ENCODE results near the gene ZBTB34.

Gene ZBTB34

GRCh38 chr9:126877418-126877817 is 17.0 kb downstream of the ZBTB34 start:
- no peak for DNase-seq

GRCh38 chr9:126879288-126879687 is 18.8 kb downstream of the ZBTB34 start:
- no peaks in the 10 kb centered on the region for H3K27me3 Mint-ChIP-seq
- no peak overlapping the region for H3K4me3 Mint-ChIP-seq
- no peak overlapping the region for H3K27ac Mint-ChIP-seq
- peaks cover 21 to 34% of the 10 kb centered on the region in 2 donors for H3K36me3 Mint-ChIP-seq
- H3K9me3 Mint-ChIP-seq, result no peaks in the 10 kb centered on the region
- H3K4me1 Mint-ChIP-seq, result peaks cover 6 to 23% of the 10 kb centered on the region in 2 donors
- ATAC-seq (replicated peaks) (no peak), DNase-seq (no peak)

More at GRCh38 chr9:126877418-126877817, 17.0 kb downstream of the ZBTB34 start:
- Mint-ChIP-seq H3K36me3 (peaks cover 21 to 34% of the 10 kb centered on the region in 2 donors), H3K27ac (no peak overlapping the region), H3K27me3 (no peaks in the 10 kb centered on the region), H3K4me1 (peaks cover 13 to 29% of the 10 kb centered on the region in 2 donors), H3K9me3 (no peaks in the 10 kb centered on the region), H3K4me3 (no peak overlapping the region)
- no peak for ATAC-seq (replicated peaks)

- Mint-ChIP-seq H3K36me3 (peaks cover 20 to 32% of the 10 kb centered on the region in 2 donors), H3K9me3 (no peaks in the 10 kb centered on the region), H3K27ac (no peak overlapping the region), H3K4me3 (no peak overlapping the region), H3K4me1 (peaks cover 3 to 16% of the 10 kb centered on the region in 2 donors), H3K27me3 (no peaks in the 10 kb centered on the region)
- ATAC-seq (replicated peaks), result no peak
- no peak for DNase-seq
Measured at GRCh38 chr9:126880226-126880946, 19.9 kb downstream of the ZBTB34 start.

- no peaks in the 10 kb centered on the region for H3K9me3 Mint-ChIP-seq
- no peak for DNase-seq
- H3K4me1 Mint-ChIP-seq, result peaks cover 3 to 11% of the 10 kb centered on the region in 2 donors
- peaks cover 19 to 32% of the 10 kb centered on the region in 2 donors for H3K36me3 Mint-ChIP-seq
- no peak overlapping the region for H3K27ac Mint-ChIP-seq
- H3K4me3 Mint-ChIP-seq, result no peak overlapping the region
- no peaks in the 10 kb centered on the region for H3K27me3 Mint-ChIP-seq
- ATAC-seq (replicated peaks), result no peak
Measured at GRCh38 chr9:126880947-126881332, 20.5 kb downstream of the ZBTB34 start.

GRCh38 chr9:126882746-126883145 is 22.3 kb downstream of the ZBTB34 start:
- peaks cover 22 to 33% of the 10 kb centered on the region in 2 donors for H3K36me3 Mint-ChIP-seq
- no peak overlapping the region for H3K27ac Mint-ChIP-seq
- no peak overlapping the region for H3K4me3 Mint-ChIP-seq
- DNase-seq (no peak), ATAC-seq (replicated peaks) (no peak)
- no peaks in the 10 kb centered on the region for H3K9me3 Mint-ChIP-seq
- H3K27me3 Mint-ChIP-seq, result no peaks in the 10 kb centered on the region
- H3K4me1 Mint-ChIP-seq, result no peaks in the 10 kb centered on the region

- Mint-ChIP-seq H3K9me3 (no peaks in the 10 kb centered on the region), H3K27ac (peak overlapping the region; percentile 42), H3K4me1 (no peaks in the 10 kb centered on the region), H3K4me3 (no peak overlapping the region), H3K36me3 (peaks cover 22 to 33% of the 10 kb centered on the region in 2 donors), H3K27me3 (no peaks in the 10 kb centered on the region)
- no peak for ATAC-seq (replicated peaks)
- no peak for DNase-seq
Measured at GRCh38 chr9:126883636-126884035, 23.2 kb downstream of the ZBTB34 start.

- no peak for ATAC-seq (replicated peaks)
- Mint-ChIP-seq H3K27ac (no peak overlapping the region), H3K9me3 (no peaks in the 10 kb centered on the region), H3K36me3 (peaks cover 14 to 20% of the 10 kb centered on the region in 2 donors), H3K4me1 (no peaks in the 10 kb centered on the region), H3K27me3 (no peaks in the 10 kb centered on the region), H3K4me3 (no peak overlapping the region)
- DNase-seq, result no peak
Measured at GRCh38 chr9:126885131-126885641, 24.7 kb downstream of the ZBTB34 start.

GRCh38 chr9:126886034-126886822 is 25.8 kb downstream of the ZBTB34 start:
- no peak overlapping the region for H3K4me3 Mint-ChIP-seq
- H3K27me3 Mint-ChIP-seq, result no peaks in the 10 kb centered on the region
- H3K36me3 Mint-ChIP-seq, result peaks cover 9 to 11% of the 10 kb centered on the region in 2 donors
- DNase-seq (no peak), ATAC-seq (replicated peaks) (no peak)
- H3K4me1 Mint-ChIP-seq, result no peaks in the 10 kb centered on the region
- no peaks in the 10 kb centered on the region for H3K9me3 Mint-ChIP-seq
- H3K27ac Mint-ChIP-seq, result no peak overlapping the region

GRCh38 chr9:126886897-126887296 is 26.5 kb downstream of the ZBTB34 start:
- no peak overlapping the region for H3K27ac Mint-ChIP-seq
- no peaks in the 10 kb centered on the region for H3K27me3 Mint-ChIP-seq
- H3K4me3 Mint-ChIP-seq, result no peak overlapping the region
- peaks cover 7 to 8% of the 10 kb centered on the region in 2 donors for H3K36me3 Mint-ChIP-seq
- no peaks in the 10 kb centered on the region for H3K4me1 Mint-ChIP-seq
- DNase-seq, result no peak
- ATAC-seq (replicated peaks), result no peak
- H3K9me3 Mint-ChIP-seq, result no peaks in the 10 kb centered on the region

- no peak for ATAC-seq (replicated peaks)
- Mint-ChIP-seq H3K9me3 (no peaks in the 10 kb centered on the region), H3K27ac (no peak overlapping the region), H3K4me1 (peaks cover 0 to 5% of the 10 kb centered on the region in 2 donors), H3K36me3 (peaks cover 0 to 2% of the 10 kb centered on the region in 2 donors), H3K4me3 (no peak overlapping the region), H3K27me3 (peaks cover 0 to 4% of the 10 kb centered on the region in 2 donors)
- DNase-seq, result no peak
Measured at GRCh38 chr9:126891676-126892075, 31.2 kb downstream of the ZBTB34 start.

GRCh38 chr9:126893079-126893478 is 32.6 kb downstream of the ZBTB34 start:
- Mint-ChIP-seq H3K36me3 (no peaks in the 10 kb centered on the region), H3K9me3 (no peaks in the 10 kb centered on the region), H3K4me3 (no peak overlapping the region), H3K4me1 (peaks cover 0 to 5% of the 10 kb centered on the region in 2 donors), H3K27ac (no peak overlapping the region), H3K27me3 (peaks cover 5 to 7% of the 10 kb centered on the region in 2 donors)
- DNase-seq (no peak), ATAC-seq (replicated peaks) (no peak)

- DNase-seq (no peak), ATAC-seq (replicated peaks) (no peak)
- H3K4me1 Mint-ChIP-seq, result peaks cover 0 to 5% of the 10 kb centered on the region in 2 donors
- H3K36me3 Mint-ChIP-seq, result no peaks in the 10 kb centered on the region
- no peak overlapping the region for H3K27ac Mint-ChIP-seq
- no peak overlapping the region for H3K4me3 Mint-ChIP-seq
- H3K9me3 Mint-ChIP-seq, result no peaks in the 10 kb centered on the region
- peaks cover 5 to 7% of the 10 kb centered on the region in 2 donors for H3K27me3 Mint-ChIP-seq
Measured at GRCh38 chr9:126894052-126894603, 33.7 kb downstream of the ZBTB34 start.

GRCh38 chr9:126902210-126902609 is 41.8 kb downstream of the ZBTB34 start:
- no peak for DNase-seq
- no peaks in the 10 kb centered on the region for H3K4me1 Mint-ChIP-seq
- H3K9me3 Mint-ChIP-seq, result peaks cover 0 to 6% of the 10 kb centered on the region in 2 donors

GRCh38 chr9:126904586-126904985 is 44.1 kb downstream of the ZBTB34 start:
- Mint-ChIP-seq H3K27ac (no peak overlapping the region), H3K4me3 (no peak overlapping the region), H3K4me1 (no peaks in the 10 kb centered on the region), H3K36me3 (no peaks in the 10 kb centered on the region), H3K9me3 (peaks cover 0 to 6% of the 10 kb centered on the region in 2 donors), H3K27me3 (peaks cover 22 to 39% of the 10 kb centered on the region in 2 donors)
- ATAC-seq (replicated peaks), result no peak
- DNase-seq, result no peak

More at GRCh38 chr9:126902210-126902609, 41.8 kb downstream of the ZBTB34 start:
- Mint-ChIP-seq H3K27ac (no peak overlapping the region), H3K4me3 (no peak overlapping the region), H3K27me3 (peaks cover 14 to 26% of the 10 kb centered on the region in 2 donors), H3K36me3 (no peaks in the 10 kb centered on the region)
- ATAC-seq (replicated peaks), result no peak

Measured in stimulated activated naive B cell treated with anti-CD40 and anti-IgM and Interleukin-4, amounts not matched to agents 10 μg/mL and 1 μg/mL and 100 μg/mL, for 72 hours (primary cell).